HG03135 (cell line): ENCODE results near the gene DBNL.

ENCODE experiments used
- ATAC-seq: cut with Tn5 transposase; IDR thresholded peaks from one replicate; pipeline ENCODE4 v1.9.1; 2021; ENCODE audit warnings: mild to moderate bottlenecking, moderate library complexity; ENCODE audit not compliant: unreplicated experiment

Gene DBNL

DNA sequence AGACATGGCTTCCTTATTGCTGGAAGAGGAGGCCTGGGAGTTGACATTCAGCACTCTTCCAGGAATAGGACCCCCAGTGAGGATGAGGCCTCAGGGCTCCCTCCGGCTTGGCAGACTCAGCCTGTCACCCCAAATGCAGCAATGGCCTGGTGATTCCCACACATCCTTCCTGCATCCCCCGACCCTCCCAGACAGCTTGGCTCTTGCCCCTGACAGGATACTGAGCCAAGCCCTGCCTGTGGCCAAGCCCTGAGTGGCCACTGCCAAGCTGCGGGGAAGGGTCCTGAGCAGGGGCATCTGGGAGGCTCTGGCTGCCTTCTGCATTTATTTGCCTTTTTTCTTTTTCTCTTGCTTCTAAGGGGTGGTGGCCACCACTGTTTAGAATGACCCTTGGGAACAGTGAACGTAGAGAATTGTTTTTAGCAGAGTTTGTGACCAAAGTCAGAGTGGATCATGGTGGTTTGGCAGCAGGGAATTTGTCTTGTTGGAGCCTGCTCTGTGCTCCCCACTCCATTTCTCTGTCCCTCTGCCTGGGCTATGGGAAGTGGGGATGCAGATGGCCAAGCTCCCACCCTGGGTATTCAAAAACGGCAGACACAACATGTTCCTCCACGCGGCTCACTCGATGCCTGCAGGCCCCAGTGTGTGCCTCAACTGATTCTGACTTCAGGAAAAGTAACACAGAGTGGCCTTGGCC lies 16.6 kb downstream of the DBNL start:
- ATAC-seq: no peak

DNA sequence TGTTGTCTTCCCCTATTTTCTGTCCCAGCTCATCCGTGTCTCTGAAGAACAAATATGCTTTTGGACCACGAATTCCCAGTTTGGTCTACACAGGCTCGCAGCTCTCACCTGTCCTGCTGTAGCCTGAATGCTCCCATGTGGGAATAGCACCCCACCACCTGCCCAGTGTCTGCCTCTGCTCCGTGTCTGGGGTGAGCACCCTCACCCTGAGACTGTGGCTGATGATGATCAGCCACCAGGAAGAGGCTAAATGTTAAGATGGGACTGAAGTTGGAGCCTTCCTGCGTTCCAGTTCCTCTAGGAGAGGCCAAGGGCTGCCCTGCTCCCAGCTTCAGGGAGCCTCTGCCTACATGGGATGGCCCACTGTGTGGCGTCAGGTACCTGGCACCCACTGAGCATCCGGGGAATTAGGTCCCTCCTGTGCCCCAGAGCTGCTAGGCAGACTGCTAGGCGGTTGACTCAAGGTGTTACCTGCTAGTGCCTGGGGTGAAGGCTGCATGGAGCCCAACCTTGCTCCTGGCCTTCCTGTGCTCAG lies 17.2 kb downstream of the DBNL start:
- no peak for ATAC-seq

DNA sequence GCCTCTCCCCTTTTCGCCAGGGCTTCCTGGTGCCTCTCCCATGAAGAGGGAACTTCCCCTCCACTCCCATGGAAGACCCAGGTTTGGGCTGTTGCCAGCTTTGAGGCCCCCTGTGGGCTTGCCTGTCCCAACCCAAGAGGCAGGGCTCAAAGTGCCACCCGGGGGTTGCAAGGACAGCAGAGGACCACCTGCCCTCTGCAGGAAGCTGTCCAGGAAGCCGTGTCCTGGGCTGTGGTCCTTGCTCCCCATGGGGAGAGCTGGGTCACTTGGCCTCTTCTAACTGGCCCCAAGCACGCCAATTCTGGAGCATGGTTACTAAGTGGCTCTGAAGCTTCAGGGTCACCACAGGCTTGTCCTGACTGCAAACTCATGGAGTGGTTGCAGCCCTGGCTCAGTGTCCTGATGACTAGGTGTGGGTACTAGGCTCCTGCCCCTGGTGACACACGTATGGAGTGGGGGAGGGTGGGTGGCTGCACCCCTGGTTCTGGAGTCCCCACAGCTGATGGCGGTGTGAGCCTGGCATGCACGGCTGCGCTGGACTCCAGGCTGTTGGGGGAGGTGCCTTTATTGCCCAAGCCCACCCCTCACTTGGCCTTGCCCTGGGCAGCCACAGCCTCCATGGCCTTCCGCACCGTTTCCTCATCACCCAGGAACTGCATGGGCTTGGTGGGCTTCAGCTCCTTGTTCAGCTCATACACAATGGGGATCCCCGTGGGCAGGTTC lies 17.8 kb downstream of the DBNL start:
- ATAC-seq: no peak

DNA sequence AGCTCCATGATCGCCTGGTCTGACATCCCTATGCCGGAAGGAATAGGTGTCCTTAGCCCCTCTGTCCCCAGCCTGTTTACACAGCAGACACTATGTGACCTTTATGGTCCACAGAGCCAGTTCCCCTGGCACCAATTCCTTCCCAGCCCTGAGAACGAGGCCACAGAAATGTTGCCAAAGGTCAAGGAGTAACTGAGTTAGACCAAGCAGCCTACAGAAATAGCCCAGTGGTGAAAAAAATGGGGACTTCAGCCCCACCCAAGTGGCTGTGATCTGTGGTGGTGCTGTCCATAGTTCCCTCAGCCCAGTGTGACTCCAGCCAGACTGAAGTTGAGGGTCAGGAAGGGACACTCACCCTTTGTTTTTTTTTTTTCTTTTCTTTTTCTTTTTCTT lies 18.4 kb downstream of the DBNL start:
- no peak for ATAC-seq

DNA sequence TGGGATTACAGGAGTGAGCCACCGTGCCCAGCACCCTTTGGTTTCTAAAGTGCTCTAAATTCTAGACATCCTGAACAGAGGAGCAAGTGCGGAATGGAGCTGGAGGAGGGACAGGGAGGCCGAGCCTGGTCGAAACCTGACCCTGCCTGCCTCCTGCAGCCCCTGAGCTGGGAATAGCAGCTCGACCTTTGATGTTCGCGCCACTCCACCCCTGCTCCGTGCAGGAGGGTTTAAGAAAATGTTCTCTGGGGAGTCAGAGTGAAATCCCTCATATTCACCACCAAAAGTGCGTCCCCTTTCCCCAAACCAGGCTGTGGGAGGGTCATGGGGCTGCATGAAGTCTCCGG lies 19.0 kb downstream of the DBNL start:
- no peak for ATAC-seq

DNA sequence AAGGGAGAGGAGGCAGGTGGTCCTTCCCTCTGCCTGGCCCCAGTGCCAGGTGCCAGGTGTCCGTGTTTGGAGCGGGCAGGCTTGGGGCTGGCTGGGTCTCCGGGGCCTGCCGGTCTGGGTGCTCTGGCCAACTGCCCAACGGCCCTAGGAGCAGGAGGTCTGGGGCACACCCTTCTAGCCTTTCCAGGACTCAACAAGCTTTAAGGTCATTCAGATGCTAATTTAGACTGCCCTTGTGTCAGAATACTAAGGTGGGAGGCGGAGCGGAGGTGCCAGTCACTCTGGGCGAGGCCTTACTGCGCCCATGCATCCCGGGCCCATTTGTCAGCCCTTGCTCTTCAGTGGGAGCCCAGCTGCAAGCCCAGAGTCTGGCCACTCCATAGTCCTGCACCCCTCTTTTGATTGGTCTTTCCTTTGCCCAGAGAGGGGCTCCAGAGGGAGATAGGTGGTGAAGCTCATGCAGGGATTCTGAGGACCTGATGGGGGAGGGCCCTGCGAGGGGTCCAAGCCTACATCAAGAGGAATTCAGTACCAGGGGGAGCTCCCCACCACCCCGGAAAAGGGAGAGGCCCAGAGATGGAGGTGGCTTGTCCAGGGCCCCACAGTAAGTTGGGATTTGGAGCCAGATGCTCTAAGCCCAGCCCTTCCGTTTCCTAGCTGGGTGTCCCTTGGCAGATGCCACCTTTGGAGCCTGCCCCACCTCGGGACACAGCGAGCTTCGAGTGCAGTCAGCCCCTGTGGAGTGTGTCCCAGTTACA lies 19.6 kb downstream of the DBNL start:
- ATAC-seq: no peak

DNA sequence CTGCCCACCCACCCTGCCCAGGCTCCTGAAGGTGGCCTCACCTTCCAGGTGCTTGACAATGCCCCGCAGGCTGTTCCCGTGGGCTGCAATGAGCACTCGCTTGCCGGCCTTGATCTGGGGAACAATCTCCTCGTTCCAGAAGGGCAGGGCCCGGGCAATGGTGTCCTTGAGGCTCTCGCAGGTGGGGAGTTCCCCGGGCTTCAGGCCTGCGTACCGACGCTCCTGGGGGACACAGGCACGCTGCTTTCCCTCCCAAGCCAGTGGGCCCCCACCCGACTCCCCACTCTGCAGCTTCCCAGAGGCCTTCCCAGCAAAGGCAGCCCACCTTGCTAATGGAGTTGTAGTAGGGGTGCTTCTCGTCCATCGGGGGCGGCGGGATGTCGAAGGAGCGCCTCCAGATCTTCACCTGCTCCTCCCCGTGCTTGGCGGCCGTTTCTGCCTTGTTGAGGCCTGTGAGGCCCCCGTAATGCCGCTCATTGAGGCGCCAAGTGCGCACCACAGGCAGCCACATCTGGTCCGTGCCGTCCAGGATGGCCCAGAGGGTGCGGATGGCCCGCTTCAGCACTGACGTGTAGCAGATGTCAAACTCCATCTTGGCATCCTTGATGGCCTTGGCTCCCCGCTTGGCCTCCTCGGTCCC lies 20.4 kb downstream of the DBNL start:
- no peak for ATAC-seq

DNA sequence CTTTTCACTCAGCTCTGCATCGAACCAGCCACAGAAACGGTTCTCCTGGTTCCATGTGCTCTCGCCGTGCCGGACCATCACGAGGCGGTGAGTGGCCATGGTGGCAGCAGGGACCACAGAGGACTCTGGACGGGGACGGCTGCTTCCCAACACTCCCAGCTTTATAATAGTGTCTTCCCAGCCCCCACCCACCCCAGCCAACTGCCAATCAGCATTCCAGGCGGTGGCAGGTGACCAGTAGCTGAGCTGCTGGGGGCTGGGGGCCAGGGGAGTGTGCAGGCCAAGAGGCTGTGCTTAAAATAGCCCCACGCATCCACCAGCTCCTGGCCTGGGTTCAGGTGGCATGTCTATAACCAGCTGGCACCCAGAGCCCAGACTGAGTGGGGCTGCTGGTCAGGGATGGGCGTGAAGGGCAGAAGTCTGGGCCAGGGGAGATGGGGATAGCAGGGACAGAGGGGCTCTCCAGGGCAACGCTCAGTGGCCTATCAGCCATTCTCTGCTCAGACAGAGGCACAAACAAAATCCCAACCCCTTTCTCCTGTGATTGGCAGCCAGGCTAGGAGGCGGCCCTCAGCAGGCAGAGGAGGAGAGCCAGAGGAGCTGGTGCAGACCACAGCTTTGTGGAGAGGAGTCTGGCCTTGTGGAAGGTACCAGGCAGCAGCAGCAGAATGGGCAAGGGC lies 21.1 kb downstream of the DBNL start, which contains the start of gene PGAM2:
TSS of gene PGAM2 (minus strand) at position 137 of the 680 bp plus-strand sequence. CDS start at position 99, 38 bp downstream.
- no peak for ATAC-seq

DNA sequence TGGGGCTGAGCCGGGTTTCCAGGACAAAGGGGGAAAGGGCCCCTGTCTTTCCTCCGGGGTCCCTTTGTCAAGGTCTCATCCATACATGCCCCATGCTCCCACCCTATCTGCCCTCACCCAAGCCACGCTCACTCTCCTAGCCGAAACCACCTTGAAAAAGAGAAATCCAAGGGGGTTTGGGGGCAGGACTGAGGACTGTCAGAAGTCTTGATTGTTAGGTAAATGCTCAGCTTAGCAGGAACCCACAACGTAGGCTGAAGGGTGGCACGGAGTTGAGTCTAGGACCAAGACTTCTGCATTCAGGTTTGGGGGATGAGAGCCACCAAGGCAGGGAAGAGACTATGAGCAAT lies 21.6 kb downstream of the DBNL start:
- no peak for ATAC-seq

DNA sequence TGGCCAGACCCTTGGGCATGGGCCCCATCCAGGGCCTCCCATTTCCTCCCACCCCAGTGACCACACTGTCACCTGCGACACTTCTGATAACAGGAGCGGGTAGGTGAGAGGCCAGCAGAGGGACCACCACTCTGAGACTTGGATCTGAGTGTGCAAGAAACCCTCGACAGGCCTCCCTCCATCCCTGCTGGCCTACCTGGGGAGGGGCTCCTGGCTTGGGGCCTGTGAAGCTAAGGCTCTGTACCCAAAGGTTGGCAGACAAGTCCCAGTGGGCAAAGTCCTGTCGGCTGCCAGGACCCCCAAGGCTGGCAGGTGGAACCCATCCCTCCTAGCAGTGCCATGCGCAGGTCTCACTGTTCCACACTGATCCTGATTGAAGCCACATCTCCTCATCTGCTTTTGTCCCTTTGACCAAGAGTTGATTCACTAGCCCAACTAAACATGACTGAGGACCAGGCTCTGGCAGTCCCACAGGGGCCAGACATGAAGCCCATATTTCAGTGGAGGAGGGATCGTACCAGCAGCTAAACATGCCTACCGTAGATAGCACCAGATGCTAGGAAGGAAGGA lies 22.1 kb downstream of the DBNL start:
- ATAC-seq: no peak

DNA sequence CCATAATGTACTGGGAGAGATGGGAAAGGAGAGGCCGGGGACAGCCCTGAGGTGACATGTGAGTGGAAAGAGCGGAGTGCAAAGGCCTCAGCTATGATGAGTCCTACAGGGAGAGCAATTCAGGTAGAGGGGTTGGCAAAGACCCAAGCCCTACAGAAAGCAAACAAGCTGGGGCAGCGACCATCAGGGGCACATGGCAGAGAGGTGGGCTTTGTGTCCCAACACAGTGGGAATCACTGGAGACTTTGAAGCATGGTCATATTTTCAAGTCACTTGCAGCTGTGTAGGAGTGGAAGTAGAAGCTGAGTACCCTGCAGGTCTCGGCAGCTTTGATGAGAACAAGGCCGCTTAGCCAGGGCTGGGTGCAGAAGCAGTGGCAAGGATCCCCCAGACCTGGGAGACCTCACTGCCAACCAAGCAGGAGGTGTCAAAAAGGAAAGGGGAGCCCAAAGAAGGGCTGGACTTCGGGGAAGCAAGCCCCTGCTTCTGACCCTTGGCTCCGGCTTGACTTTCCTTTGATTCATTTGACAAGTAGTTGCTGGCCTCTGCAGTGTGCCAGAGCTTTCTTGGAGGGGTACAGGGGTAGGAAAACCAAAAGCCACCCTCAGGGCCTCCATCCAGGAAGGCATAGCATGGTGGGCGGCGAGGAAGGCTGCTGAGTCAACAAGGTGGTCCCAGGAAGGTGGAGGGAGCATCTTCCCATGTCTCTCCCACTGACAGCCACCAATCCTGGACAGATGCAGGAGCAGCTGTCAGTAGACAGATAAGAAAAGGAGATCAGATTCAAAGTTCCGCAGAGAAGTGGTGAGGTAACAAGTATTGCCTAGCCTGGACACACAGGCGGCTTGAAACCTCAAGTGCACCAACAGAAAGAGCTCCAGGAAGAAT lies 22.8 kb downstream of the DBNL start:
- ATAC-seq: no peak

DNA sequence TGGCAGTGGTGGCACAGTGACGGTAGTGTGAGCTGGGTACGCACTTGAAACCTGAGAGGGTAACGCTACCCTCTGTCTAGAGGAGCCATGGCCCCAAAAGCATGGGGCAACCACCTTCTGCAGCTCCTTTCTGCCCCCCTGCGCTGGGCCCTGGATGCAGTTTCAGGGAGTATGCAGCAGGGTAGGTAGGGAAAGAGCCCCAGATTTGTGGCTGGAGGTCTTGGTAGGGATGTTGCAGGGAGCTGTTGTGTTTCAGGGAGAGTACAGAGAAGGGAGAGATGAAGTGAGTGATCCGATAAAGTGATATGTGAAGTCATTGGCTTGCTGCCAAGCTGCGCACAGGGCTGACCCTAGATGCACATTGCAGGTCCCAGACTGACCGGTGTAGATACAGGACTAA lies 23.6 kb downstream of the DBNL start:
- no peak for ATAC-seq

DNA sequence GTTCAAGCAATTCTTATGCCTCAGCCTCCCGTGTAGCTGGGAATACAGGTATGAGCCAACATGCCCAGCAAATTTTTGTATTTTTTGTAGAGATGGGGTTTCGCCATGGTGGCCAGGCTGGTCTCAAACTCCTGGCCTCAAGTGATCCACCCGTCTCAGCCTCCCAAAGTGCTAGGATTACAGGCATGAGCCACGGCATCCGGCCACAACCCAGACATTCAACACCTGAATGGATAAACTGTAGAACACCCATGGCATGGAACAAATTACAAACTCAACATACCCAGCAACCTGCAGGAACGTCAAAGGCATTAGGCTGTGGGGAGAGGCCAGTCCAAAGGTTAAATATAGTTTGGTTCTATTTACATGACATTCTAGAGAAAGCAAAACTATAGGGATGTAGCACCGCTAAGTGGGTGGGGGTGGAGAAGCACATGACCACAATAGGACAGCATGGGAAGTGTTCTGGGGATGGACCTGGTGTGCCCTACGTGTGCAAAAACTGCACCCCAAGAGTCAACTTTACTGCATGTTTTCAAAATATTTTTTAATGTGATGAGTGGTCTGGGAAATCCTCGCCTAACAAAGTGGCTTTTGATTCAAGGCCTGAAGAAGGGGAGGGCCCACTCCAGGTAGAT lies 27.3 kb downstream of the DBNL start:
- ATAC-seq: no peak

DNA sequence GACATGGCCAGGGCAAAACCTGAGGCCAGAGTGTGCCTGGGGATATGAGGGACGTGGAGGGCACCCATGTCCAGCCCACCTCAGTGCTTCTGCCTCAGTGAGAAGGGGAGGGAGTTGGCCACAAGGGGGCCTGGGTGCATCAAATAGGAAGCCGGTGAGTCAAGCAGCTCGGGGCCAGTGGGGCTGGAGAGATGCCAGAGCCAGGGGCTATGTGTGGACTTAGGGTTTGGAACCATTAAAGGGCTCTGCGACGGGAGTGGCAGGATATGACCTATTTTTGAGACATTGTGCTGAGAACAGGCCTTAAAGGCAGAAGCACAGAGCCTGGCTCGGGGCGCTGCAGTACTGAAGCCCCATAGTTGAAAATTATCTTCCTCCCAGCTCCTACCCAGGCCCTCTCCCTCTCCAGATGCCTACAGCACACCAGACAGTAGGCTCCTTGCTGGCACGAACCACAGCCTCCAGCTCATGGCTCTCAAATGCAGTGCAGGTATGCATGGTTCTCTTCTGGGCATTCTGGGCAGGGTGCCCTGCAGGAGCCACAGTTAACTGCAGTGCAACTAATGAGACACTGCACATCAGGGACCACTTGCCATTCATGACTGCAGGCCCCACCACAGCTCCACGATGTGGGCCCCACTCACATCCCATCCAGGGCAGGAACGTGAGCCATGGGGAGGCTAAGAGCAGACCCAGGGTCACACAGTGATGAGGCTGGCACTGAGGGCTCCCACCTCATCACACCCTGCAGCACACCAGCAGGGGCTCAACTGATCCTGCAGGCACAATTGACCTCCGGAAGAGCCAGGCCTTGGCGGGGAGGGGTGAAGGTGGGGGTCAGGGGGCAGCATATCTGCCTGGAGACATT lies 28.1 kb downstream of the DBNL start:
- no peak for ATAC-seq

DNA sequence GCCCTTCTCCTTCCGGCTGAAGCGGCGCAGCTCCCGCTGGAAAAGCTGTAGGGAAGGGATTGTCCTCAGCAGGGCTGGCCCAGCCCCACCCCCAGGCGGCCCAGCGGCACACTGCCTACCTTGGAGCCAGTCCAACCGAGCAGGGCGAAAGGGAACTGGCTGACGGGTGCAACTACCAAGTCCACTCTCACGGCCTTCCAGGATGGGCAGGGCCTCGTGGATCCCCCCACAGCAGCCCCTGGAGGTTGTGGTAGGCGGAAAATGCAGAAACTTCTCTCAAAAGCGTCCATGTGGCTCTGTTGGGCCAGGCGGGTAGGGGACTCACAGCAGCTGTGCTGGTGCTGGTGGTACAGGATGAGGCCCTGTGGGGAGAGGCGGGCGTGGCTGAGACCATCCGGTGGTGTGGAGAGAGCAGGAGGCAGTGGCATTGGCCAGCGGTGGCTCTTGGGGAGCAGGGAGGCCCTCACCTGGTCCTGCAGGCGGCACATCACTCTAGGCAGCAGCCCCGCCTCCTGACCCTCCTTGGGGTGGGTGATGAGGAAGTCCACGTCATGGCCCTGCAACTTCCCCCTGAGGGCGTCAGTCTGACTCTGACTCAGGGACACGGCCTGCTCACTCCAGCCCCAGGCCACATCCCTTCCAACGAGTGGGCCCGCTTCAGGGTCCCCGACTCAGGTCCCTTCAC lies 29.3 kb downstream of the DBNL start:
- no peak for ATAC-seq

DNA sequence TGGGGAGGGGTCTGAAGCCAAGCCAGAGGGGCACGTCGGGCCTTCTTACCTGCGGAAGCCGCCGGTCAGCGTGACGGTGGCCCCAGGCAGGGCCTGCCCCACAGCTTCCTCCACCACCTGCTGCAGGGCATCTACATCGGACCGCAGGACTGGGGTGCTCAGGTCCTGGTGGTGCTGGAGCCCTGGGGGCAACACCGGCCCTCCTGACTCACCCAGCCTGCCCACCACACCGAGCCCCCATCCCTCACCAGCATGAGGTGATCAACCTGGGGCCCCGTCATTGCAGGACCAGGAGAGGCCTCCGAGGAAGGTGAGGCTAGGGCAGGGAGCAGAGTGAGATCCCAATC lies 29.8 kb downstream of the DBNL start:
- no peak for ATAC-seq

DNA sequence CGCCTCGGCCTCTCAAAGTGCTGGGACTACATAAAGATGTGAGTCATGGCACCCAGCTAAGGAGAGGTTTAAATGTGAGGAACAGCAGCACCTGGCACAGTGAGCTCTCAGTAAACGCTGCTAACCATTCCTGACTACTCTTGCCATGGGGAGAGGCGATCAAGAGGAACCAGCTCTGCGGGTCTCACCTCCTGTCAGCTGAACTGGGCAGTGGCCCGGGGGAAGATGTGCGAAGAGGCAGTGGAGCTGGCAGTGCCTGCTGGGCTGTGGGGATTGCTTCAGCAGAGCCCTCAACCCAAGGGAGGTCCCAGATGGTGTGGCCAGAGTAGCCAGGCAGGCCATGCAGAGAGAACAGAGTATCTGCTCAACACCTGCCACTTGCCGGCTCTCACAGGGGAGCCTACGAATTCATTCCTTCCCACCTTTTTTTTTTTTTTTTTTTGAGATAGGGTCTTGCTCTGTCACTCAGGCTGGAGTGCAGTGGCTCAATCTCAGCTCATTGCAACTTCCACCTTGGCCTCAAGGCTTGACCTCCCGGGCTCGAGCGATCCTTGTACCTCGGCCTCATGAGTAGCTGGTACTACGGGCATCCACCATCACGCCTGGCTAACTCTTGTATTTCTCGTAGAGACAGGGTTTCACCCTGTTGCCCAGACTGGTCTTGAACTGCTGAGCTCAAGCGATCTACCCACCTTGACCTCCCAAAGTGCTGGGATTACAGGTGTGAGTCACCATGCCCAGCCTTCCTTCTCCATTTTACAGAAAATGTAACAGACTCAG lies 31.0 kb downstream of the DBNL start:
- no peak for ATAC-seq
